ENCODE data around the gene RPL36. TPM values are rescaled to one million over a fixed set of nuclear protein-coding genes. Genes with fewer than 3 reads are reported as not detected.

Gene RPL36
- total and polyA plus RNA-seq, 2 of the 8 experiments (the other 6 are each of a cell fraction or from before 2014, with no cell fraction given), result 951 to 1,075 TPM

DNA sequence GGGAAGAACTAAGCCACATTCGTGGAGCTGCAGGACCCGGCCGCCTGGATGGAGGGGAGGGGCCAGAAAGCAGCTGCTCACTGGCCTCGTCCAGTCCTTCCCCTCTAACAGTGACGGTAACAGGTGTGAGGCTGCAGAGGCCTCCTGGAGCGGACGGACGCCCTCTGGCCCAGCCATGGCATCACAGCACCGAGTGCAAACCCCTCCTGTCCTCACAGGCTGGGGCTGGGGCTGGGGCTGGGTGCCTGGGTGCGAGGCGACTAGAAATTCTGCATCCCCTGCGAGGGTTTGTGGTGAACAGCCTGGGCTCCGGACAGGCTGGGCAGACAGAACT, 13.4 kb upstream of the RPL36 start (continued):
- TF ChIP-seq, protein P1, sequence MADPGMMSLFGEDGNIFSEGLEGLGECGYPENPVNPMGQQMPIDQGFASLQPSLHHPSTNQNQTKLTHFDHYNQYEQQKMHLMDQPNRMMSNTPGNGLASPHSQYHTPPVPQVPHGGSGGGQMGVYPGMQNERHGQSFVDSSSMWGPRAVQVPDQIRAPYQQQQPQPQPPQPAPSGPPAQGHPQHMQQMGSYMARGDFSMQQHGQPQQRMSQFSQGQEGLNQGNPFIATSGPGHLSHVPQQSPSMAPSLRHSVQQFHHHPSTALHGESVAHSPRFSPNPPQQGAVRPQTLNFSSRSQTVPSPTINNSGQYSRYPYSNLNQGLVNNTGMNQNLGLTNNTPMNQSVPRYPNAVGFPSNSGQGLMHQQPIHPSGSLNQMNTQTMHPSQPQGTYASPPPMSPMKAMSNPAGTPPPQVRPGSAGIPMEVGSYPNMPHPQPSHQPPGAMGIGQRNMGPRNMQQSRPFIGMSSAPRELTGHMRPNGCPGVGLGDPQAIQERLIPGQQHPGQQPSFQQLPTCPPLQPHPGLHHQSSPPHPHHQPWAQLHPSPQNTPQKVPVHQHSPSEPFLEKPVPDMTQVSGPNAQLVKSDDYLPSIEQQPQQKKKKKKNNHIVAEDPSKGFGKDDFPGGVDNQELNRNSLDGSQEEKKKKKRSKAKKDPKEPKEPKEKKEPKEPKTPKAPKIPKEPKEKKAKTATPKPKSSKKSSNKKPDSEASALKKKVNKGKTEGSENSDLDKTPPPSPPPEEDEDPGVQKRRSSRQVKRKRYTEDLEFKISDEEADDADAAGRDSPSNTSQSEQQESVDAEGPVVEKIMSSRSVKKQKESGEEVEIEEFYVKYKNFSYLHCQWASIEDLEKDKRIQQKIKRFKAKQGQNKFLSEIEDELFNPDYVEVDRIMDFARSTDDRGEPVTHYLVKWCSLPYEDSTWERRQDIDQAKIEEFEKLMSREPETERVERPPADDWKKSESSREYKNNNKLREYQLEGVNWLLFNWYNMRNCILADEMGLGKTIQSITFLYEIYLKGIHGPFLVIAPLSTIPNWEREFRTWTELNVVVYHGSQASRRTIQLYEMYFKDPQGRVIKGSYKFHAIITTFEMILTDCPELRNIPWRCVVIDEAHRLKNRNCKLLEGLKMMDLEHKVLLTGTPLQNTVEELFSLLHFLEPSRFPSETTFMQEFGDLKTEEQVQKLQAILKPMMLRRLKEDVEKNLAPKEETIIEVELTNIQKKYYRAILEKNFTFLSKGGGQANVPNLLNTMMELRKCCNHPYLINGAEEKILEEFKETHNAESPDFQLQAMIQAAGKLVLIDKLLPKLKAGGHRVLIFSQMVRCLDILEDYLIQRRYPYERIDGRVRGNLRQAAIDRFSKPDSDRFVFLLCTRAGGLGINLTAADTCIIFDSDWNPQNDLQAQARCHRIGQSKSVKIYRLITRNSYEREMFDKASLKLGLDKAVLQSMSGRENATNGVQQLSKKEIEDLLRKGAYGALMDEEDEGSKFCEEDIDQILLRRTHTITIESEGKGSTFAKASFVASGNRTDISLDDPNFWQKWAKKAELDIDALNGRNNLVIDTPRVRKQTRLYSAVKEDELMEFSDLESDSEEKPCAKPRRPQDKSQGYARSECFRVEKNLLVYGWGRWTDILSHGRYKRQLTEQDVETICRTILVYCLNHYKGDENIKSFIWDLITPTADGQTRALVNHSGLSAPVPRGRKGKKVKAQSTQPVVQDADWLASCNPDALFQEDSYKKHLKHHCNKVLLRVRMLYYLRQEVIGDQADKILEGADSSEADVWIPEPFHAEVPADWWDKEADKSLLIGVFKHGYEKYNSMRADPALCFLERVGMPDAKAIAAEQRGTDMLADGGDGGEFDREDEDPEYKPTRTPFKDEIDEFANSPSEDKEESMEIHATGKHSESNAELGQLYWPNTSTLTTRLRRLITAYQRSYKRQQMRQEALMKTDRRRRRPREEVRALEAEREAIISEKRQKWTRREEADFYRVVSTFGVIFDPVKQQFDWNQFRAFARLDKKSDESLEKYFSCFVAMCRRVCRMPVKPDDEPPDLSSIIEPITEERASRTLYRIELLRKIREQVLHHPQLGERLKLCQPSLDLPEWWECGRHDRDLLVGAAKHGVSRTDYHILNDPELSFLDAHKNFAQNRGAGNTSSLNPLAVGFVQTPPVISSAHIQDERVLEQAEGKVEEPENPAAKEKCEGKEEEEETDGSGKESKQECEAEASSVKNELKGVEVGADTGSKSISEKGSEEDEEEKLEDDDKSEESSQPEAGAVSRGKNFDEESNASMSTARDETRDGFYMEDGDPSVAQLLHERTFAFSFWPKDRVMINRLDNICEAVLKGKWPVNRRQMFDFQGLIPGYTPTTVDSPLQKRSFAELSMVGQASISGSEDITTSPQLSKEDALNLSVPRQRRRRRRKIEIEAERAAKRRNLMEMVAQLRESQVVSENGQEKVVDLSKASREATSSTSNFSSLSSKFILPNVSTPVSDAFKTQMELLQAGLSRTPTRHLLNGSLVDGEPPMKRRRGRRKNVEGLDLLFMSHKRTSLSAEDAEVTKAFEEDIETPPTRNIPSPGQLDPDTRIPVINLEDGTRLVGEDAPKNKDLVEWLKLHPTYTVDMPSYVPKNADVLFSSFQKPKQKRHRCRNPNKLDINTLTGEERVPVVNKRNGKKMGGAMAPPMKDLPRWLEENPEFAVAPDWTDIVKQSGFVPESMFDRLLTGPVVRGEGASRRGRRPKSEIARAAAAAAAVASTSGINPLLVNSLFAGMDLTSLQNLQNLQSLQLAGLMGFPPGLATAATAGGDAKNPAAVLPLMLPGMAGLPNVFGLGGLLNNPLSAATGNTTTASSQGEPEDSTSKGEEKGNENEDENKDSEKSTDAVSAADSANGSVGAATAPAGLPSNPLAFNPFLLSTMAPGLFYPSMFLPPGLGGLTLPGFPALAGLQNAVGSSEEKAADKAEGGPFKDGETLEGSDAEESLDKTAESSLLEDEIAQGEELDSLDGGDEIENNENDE (IDR thresholded peaks at IDR 0.05; ENCODE audit: insufficient replicate concordance, low read length), result no peak
- TF ChIP-seq GABPA (IDR thresholded peaks at IDR 0.05; ENCODE audit: borderline replicate concordance, insufficient read depth, low read length), result no peak
- no peak for TF ChIP-seq SP2 (IDR thresholded peaks at IDR 0.05; ENCODE audit: low read length)
- no peak for TF ChIP-seq SRF (IDR thresholded peaks at IDR 0.05; ENCODE audit: low read depth, low read length)
- TF ChIP-seq SP1 (IDR thresholded peaks at IDR 0.05; ENCODE audit: low read depth, low read length), result no peak
- no peak for TF ChIP-seq EGR1 (IDR thresholded peaks at IDR 0.05; ENCODE audit: borderline replicate concordance, low read depth, low read length)
- TF ChIP-seq, protein P2, sequence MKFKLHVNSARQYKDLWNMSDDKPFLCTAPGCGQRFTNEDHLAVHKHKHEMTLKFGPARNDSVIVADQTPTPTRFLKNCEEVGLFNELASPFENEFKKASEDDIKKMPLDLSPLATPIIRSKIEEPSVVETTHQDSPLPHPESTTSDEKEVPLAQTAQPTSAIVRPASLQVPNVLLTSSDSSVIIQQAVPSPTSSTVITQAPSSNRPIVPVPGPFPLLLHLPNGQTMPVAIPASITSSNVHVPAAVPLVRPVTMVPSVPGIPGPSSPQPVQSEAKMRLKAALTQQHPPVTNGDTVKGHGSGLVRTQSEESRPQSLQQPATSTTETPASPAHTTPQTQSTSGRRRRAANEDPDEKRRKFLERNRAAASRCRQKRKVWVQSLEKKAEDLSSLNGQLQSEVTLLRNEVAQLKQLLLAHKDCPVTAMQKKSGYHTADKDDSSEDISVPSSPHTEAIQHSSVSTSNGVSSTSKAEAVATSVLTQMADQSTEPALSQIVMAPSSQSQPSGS (IDR thresholded peaks at IDR 0.05; ENCODE audit: low read length), result no peak
- TF ChIP-seq CHD1 (IDR thresholded peaks at IDR 0.05; ENCODE audit: low read depth, low read length), result no peak
